AG04450 (cell line): ENCODE data around the gene PMF1. TPM values are rescaled to one million over a fixed set of nuclear protein-coding genes. Genes with fewer than 3 reads are reported as not detected.

ENCODE experiments used
- CTCF ChIA-PET: fragments of 300-600, 350-600 bp; formaldehyde crosslinking; extraction: SDS; loops from one replicate; lab custom pipeline; 2022; ENCODE audit warnings: antibody characterized with exemption, inconsistent platforms; lab: Charles Lee
- POLR2A ChIA-PET: fragments of 350-600 bp; formaldehyde crosslinking; extraction: SDS; loops from one replicate; lab custom pipeline; 2021; ENCODE audit warnings: antibody characterized with exemption, inconsistent platforms; lab: Yijun Ruan, JAX
- DNase-seq: peaks from one replicate; pipeline ENCODE4 v3.0.0-alpha.2; 2011; ENCODE audit warnings: low read depth, low spot score
- H3K27ac ChIP-seq: one replicate; pipeline ENCODE4 v1.5.1; 2012; ENCODE audit warnings: low read depth, low read length, control low read depth
- H3K27me3 ChIP-seq: one replicate; pipeline ENCODE4 v1.6.0; 2012; ENCODE audit warnings: low read length; ENCODE audit not compliant: control insufficient read depth, insufficient read depth
- H3K4me3 ChIP-seq: 2 replicates; pipeline ENCODE4 v1.5.1; 2011; ENCODE audit warnings: mild to moderate bottlenecking, low read depth, low read length, control low read depth
- H3K9me3 ChIP-seq: 2 replicates; pipeline ENCODE4 v1.5.1; 2012; ENCODE audit warnings: low read length; ENCODE audit not compliant: control insufficient read depth, insufficient read depth
- CTCF ChIP-seq: IDR thresholded peaks from 2 replicates; pipeline ENCODE4 v1.5.1; 2011; ENCODE audit warnings: low read depth, low read length, control low read depth, inconsistent platforms
- polyA plus RNA-seq: library from polyadenylated mRNA; depleted of rRNA; stranded (reverse); fragments of >200 nt; gene quantifications from 2 replicates; pipeline ENCODE4 v1.2.3, GENCODE V29; 2011

PMF1 gene
- polyA plus RNA-seq, 1 experiment = 43.5 TPM

GRCh38 chr1:156228501-156228900 is 15.7 kb downstream of the PMF1 start:
- Histone ChIP-seq H3K27ac (no peak overlapping the region), H3K4me3 (no peak overlapping the region), H3K27me3 (no peaks in the 10 kb centered on the region), H3K9me3 (no peaks in the 10 kb centered on the region)
- ChIA-PET POLR2A (no interaction called here), CTCF (no interaction called here)
- no peak for DNase-seq
- TF ChIP-seq CTCF = no peak

- Histone ChIP-seq H3K4me3 (no peak overlapping the region), H3K27me3 (no peaks in the 10 kb centered on the region), H3K27ac (no peak overlapping the region), H3K9me3 (no peaks in the 10 kb centered on the region)
- no peak for DNase-seq
- ChIA-PET POLR2A (interaction anchor here (0.6 kb wide), 1 partner anchor 60 kb away, joined by 5 read pairs; no protein-coding TSS in a partner anchor), CTCF (interaction anchor here (1.2 kb wide), 1 partner anchor 133 kb away, joined by 3 read pairs; no protein-coding TSS in a partner anchor)
- no peak for TF ChIP-seq CTCF
Observed at GRCh38 chr1:156229809-156230472, 17.1 kb downstream of the PMF1 start.

GRCh38 chr1:156230473-156230837 is 17.6 kb downstream of the PMF1 start:
- H3K9me3 ChIP-seq = no peaks in the 10 kb centered on the region
- H3K27me3 ChIP-seq = no peaks in the 10 kb centered on the region
- H3K27ac ChIP-seq = no peak overlapping the region
- TF ChIP-seq CTCF = no peak
- no peak overlapping the region for H3K4me3 ChIP-seq
- CTCF ChIA-PET = interaction anchor here (0.7 kb wide), 1 partner anchor 205 kb away, joined by 3 read pairs; no protein-coding TSS in a partner anchor
- POLR2A ChIA-PET = no interaction called here
- DNase-seq = no peak

- CTCF ChIA-PET = interaction anchor here (0.6 to 2.5 kb wide), 10 partner anchors 9 to 159 kb away, joined by 3 to 18 read pairs (median 4); no protein-coding TSS in a partner anchor
- H3K27ac ChIP-seq = peak overlapping the region; percentile 47
- H3K27me3 ChIP-seq = no peaks in the 10 kb centered on the region
- no peak for TF ChIP-seq CTCF
- no peak overlapping the region for H3K4me3 ChIP-seq
- POLR2A ChIA-PET = interaction anchor here (0.6 to 0.7 kb wide), 3 partner anchors 13 to 63 kb away, joined by 3 to 5 read pairs (median 4); partner anchors contain the start of gene SLC25A44
- DNase-seq = no peak
- H3K9me3 ChIP-seq = no peaks in the 10 kb centered on the region
Observed at GRCh38 chr1:156232201-156232894, 19.5 kb downstream of the PMF1 start.
